NCI-H510A (cell line): ENCODE results near the gene JOSD2.
"Not testable (repeated sequence)": the region's sequence is repeated elsewhere in the genome, so short reads cannot be mapped to it uniquely, and the experiment has no call there.

Source experiments
- DNase-seq: peaks from one replicate; lab custom pipeline; 2025; lab: John Stamatoyannopoulos, UW

JOSD2 gene

GRCh38 chr19:50546527-50547221 is 35.7 kb upstream of the JOSD2 start:
- DNase-seq, result no peak

- DNase-seq, result no peak
Measured at GRCh38 chr19:50542943-50543342, 32.0 kb upstream of the JOSD2 start.

- no peak for DNase-seq
Measured at GRCh38 chr19:50537769-50538230, 26.8 kb upstream of the JOSD2 start.

DNA sequence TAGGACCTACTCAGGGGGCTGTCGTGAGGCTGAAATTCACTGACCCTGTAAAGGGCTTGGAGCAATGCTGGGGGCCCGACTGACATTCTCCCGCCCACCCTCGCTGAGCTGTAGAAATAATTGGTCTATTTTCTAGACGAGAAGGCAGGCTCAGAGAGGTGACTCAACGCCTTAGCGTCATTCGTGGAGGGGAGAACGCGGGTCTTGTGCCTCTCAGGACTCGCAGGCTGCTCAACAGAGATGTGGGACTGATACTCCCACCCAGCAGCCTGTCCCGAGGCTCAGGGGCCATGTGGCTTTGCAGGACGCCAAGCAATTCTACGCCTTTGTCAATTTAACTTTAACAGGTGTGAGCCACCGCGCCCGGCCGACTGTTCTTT is 26.3 kb upstream of the JOSD2 start:
- DNase-seq, result no peak

- DNase-seq, result no peak
Measured at GRCh38 chr19:50536662-50537305, 25.8 kb upstream of the JOSD2 start.

- no peak for DNase-seq
Measured at GRCh38 chr19:50535672-50536187, 24.7 kb upstream of the JOSD2 start.

DNA sequence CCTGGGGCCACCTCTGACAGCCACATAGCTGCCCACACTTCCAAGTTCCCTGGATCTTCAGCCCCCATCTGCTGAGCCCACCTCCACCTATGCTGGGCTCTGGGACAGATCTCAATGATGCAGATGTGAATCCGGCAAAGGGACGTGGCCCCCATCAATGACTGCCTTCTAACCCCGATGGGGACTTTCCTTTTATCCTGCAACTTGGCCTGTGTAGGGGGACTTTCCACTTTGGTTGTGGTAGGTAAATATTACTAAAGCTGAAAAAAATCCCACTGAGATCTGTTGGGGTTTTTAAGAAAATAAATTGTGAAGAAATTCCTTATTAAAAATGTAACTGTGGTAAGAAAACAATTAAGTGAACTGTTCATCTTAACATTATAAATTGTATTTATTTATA is 23.5 kb upstream of the JOSD2 start:
- no peak for DNase-seq

GRCh38 chr19:50532952-50533351 is 22.0 kb upstream of the JOSD2 start:
- no peak for DNase-seq

DNA sequence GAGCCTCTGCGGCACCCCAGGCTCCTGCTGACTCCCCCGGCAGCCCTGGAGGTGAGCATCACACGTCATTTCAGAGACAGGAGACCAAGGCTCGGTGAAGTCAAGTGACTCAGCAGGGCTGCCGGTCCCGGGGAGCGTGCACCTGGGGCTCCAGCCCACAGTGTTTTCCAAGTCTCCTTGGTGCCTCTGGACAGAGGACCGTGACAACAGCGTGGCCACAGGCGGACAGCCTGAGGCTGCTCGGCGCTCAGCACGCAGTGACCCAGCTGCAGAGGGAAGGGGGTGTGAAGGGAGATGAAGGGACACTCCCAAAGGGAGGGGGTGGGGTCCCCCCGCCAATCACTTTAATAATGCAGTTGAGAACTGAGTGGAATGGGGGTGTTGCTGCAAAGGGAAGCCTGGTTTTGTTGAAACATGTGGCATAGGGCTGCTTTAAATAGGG is 20.2 kb upstream of the JOSD2 start:
- DNase-seq, result no peak

DNA sequence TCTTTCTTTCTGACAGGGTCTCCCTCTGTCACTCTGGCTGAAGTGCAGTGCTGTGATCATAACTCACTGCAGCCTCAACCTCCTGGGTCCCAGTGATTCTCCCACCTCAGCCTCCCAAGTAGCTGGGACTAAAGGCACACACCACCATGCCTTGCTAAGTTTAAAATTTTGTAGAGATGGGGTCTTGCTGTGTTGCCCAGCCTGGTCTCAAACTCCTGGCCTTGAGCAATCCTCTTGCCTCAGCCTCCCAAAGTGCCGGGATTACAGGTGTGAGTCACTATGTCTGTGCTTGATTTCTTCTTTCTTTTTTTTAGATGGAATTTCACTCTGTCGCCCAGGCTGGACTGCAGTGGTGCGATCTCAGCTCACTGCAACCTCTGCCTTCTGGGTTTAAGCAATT is 17.1 kb upstream of the JOSD2 start:
- not testable (repeated sequence) for DNase-seq

- DNase-seq, result no peak
Measured at GRCh38 chr19:50522881-50523280, 11.9 kb upstream of the JOSD2 start.

GRCh38 chr19:50520822-50521465 is 10.0 kb upstream of the JOSD2 start:
- DNase-seq, result no peak

DNA sequence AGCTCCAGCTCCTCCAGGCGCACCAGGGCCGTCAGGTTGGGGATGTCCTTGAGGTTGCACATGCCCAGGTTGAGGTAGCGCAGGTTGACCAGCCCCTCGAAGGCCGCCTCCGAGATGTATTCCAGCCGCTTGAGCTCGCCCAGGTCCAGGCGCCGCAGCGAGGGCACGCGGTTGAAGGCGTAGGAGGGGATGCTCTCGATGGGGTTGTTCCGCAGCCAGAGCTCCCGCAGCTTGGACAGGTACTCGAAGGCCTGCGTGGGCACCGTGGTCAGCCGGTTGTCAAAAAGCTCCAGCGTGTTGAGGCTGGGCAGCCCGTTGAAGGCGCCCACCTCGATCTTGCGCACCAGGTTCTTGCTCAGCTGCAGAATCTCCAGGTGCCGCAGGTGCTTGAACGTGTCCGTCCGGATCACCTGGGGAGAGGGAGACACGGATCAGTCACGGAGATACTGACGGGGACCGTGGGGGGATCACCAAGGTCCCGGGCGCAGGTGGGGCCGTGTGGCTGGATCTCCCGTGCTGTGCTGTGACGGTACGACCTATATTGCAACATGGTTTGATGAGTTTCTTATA is 8.1 kb upstream of the JOSD2 start:
- DNase-seq, result no peak

DNA sequence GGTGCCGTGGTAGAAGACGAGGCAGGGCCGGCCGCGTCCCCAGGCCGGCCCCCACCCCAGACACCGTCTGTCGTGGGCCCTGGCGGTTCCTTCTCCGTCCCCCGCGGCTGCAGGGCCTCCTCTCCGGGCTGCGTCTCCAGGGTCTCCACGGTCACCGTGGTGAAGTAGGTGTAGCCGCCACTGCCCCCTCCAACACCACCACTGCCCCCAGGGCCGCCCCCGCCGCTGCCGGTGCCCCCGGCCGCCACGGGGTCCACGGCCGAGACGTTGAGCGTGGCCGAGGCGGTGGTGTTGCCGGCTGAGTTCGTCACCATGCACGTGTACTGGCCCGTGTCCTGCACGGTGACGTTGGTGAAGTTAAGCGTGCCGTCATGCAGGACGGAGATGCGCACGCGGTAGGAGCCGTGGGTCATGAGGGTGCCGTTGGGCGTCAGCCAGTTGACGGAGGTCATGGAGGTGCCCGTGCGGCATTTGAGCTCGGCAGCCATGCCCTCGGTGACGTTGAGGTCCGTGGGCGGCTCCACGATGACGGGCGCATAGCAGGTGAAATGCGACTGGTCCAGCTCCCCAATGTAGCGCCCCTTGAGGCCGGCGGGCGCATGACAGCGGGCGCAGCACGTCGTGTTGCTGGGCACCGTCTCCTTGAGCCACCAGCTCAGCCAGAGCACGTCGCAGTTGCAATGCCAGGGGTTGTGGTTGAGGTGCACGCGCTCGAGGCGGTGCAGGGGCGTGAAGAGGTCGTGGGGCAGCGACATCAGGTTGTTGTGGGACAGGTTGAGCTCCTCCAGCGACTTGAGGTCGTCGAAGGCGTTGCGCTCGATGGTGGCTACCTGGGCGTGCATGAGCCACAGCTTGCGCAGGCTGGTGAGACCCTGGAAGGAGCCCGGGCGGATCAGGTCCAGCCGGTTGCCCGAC is 7.4 kb upstream of the JOSD2 start:
- no peak for DNase-seq

GRCh38 chr19:50517704-50518075 is 6.7 kb upstream of the JOSD2 start:
- DNase-seq, result no peak

DNA sequence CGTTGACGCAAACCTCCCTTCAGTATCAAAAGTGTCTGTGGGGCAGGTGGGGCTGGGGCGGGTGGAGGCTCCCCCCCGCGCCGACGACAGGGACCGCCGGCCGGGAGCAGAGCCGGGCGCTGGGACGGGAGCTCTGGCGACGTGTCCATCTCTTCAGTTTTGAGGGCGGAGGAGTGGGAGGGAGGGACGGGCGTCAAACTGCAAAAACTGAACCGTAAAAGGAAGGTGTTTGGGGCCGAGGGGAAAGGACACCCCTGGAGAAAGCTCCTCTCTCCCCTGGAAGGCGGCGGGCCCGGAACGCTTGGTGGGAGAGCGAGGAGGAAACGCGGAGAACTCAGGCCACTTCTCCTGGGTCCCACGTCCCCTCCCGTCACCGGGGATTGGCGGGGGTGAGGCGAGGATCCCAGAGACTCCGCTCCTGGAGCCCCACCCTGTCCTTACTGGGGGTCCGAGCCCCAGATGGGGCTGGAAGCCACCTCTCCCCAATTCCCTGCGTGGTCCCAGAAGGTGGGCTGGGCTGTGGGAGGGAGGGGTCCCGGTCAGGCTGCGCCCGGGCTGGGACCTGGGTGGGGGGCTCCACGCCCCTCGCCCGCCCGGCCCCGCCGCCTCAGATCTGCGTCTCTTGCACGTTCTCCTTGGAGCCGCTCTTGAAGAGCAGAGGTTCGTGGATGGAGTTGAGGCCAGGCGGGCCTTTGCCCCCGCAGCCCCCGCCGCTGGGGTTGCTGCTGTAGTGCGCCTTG is 6.1 kb upstream of the JOSD2 start:
- DNase-seq, result no peak

DNA sequence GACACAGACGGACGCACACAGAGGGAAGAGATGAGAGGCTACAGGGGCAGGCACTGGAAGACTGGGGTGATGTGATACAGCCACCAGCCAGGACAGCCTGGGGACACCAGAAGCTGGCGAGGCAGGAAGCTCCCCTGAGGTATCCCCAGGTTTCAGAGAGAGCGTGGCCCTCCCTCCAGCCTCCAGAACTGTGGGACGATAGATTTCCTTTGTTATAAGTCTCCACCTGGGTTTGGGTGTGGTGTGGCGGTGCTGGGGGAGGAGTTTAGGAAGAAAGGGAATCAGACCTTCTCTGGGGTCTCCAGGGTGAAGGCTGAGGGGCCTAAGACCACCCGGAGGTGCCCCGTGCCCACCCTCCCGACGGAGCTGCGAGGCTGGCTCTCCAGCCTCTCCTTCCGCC is 5.5 kb upstream of the JOSD2 start:
- DNase-seq, result no peak

DNA sequence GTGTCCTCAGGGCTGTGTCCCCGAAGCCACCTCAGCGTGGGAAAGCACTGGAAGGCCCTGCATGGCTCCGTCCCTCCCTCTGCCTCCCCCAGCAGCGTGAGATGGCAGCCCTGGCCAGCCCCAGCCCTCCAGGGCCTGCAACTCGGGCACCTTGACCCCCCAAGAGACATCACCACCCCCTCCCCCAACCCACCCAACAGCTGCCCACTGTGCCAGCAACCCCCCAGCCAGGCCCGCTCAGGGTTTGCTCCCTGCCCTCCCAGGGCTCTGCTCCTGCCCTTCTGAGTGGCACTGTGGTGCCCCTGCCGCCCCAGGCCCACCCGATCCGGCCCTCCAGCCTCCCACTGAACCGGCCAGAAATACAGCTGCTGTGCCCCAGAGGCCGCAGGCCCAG is 4.2 kb upstream of the JOSD2 start:
- DNase-seq, result no peak

DNA sequence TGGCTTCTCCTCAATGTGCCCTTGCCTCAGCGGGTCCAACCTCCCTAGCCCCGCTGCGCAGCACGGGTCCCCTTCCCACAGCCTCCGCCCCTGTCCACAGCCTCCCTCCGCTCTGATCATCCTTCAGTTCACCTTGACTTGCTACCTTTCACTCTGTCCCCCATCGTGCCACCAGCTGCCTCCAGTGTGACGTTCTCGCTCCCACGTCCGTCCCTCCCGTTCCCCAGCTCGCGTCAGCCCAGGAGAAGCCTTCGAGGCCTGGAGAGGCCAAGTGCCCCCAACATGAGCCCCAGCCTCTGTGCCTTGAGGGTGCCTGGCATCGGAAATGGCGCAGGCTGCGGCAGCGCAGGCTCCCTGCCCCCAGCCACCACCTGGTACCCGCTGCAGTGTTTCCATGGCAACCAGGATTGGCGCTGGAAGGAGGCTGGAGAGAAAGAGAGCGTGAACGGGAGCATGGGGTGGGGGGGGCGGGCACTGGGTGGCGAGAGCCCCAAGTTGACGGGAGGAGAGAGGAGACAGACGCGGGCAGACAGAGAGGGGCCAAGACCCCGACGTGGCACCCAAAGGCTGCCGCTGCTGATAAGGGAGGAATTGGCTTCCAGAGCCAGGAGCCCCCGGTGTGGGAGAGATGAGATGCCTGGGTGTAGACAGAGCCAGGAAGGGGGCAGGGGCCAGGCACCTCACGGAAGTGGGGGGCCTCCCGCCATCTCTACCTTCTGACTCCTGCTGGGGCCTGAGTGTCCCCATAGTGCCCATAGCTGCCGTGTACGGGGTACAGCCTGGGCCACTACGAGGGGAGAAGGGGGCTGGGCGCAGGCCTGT is 3.6 kb upstream of the JOSD2 start:
- no peak for DNase-seq

GRCh38 chr19:50513746-50514345 is 2.9 kb upstream of the JOSD2 start, which contains the start of gene ASPDH:
Gene ASPDH (minus strand): TSS chr19:50513913. CDS start chr19:50513823, 90 bp downstream.
- DNase-seq, result no peak
